Caco-2 (cell line): ENCODE results near the gene SMYD3. TPM values are rescaled to one million over a fixed set of nuclear protein-coding genes. Genes with fewer than 3 reads are reported as not detected.

Experiments
- BruUV-seq: library from RNA; stranded (reverse); fragments of 400-500 nt; replicated peaks from 2 replicates; lab custom pipeline; 2021; lab: Mats Ljungman, UMichigan
- CTCF ChIA-PET: fragments of 300-600 bp; sonication (Branson Sonifier 250); formaldehyde crosslinking; loops from one replicate; lab custom pipeline; 2022; ENCODE audit warnings: antibody characterized with exemption; lab: Charles Lee
- POLR2A ChIA-PET: fragments of 300-600 bp; sonication (Branson Sonifier 250); formaldehyde crosslinking; loops from one replicate; lab custom pipeline; 2022; ENCODE audit warnings: antibody characterized with exemption; lab: Charles Lee
- DNase-seq, 2 experiments: peaks; one replicate each; pipeline versions ENCODE4 v3.0.0 to v3.0.0-alpha.2; 2020 to 2022
- H3K27me3 ChIP-seq: replicated peaks from 2 replicates; pipeline ENCODE4 v1.6.0; 2011; ENCODE audit warnings: low read length; ENCODE audit not compliant: control insufficient read depth, insufficient read depth
- H3K36me3 ChIP-seq: 2 replicates; pipeline ENCODE4 v1.5.1; 2011; ENCODE audit warnings: low read length; ENCODE audit not compliant: control insufficient read depth, insufficient read depth
- H3K4me1 ChIP-seq: fragments of 250-450 bp; sonication (Bioruptor Pico); 2 replicates; pipeline ENCODE4 v1.5.1; 2020; ENCODE audit warnings: mild to moderate bottlenecking
- H3K4me3 ChIP-seq: 2 replicates; pipeline ENCODE4 v1.5.1; 2011; ENCODE audit warnings: low read depth, mild to moderate bottlenecking, control low read depth, low read length
- H3K9me3 ChIP-seq: fragments of 250-450 bp; sonication (Bioruptor Pico); 2 replicates; pipeline ENCODE4 v1.5.1; 2020; ENCODE audit warnings: mild to moderate bottlenecking, moderate library complexity
- H3K27ac Mint-ChIP-seq: one replicate; pipeline ENCODE4 v1.8.0; 2022; ENCODE audit warnings: mixed read lengths; ENCODE audit not compliant: unreplicated experiment
- H3K27me3 Mint-ChIP-seq: one replicate; pipeline ENCODE4 v1.8.0; 2022; ENCODE audit warnings: mixed read lengths; ENCODE audit not compliant: insufficient read depth, unreplicated experiment
- H3K36me3 Mint-ChIP-seq: one replicate; pipeline ENCODE4 v1.8.0; 2022; ENCODE audit warnings: mild to moderate bottlenecking, mixed read lengths; ENCODE audit not compliant: insufficient read depth, unreplicated experiment
- H3K4me1 Mint-ChIP-seq: one replicate; pipeline ENCODE4 v1.8.0; 2022; ENCODE audit warnings: low read depth, mixed read lengths; ENCODE audit not compliant: unreplicated experiment
- H3K4me3 Mint-ChIP-seq: one replicate; pipeline ENCODE4 v1.8.0; 2022; ENCODE audit warnings: mild to moderate bottlenecking, moderate library complexity, mixed read lengths; ENCODE audit not compliant: unreplicated experiment
- H3K9me3 Mint-ChIP-seq: one replicate; pipeline ENCODE4 v1.8.0; 2022; ENCODE audit warnings: mixed read lengths; ENCODE audit not compliant: unreplicated experiment
- intact Hi-C: fragments of 100-400 bp; cut with micrococcal nuclease; formaldehyde crosslinking; loops from one replicate; pipeline ENCODE4 v1.10.0; 2022; ENCODE audit not compliant: unreplicated experiment
- total RNA-seq: library from RNA; stranded (reverse); gene quantifications from 2 replicates; pipeline ENCODE4 v1.2.3, GENCODE V29; 2022
- TF ChIP-seq, protein P1 (sequence below), 2 experiments: fragments of 200-600 bp in 1 of 2; IDR thresholded peaks; 1 replicate in 1 of 2; 2 replicates in 1 of 2; pipeline versions ENCODE4 v1.5.1 to v1.8.0; 2011 to 2022; ENCODE audit warnings: antibody characterized with exemption in 1 of 2, control low read depth in 1 of 2, inconsistent platforms in 1 of 2, low read depth in 1 of 2, low read length in 1 of 2, mild to moderate bottlenecking in 1 of 2, moderate library complexity in 1 of 2; ENCODE audit not compliant: insufficient read depth in 1 of 2, severe bottlenecking in 1 of 2, unreplicated experiment in 1 of 2

Gene SMYD3
- total RNA-seq, 1 experiment from 2014 or later: 33.0 TPM

DNA sequence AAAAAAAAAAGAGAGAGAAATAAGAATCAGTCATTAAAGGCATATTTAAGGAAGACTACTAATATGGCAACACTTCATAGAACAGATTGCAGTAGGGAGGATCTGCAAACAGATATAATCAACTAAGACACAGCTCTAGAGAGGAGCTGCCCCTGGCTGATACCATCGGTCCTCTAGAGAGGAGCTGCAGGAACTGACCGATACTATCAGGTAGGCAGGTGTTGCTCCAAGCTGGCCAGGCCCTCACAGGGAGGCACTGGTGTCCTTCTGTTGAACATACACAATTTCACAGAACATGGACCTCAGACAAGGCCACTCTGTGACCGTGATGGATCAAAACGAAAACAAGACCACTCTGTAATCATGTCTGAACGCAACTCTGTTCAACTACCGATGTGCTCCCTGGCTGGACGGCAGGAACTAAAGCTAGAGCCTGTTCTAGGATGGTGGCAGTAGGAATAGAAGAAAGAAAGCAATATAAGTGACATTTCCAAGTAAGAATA lies 15.5 kb downstream of the SMYD3 start:
- no peaks in the 10 kb centered on the region for H3K27me3 Mint-ChIP-seq
- Histone ChIP-seq H3K4me1 (no peaks in the 10 kb centered on the region), H3K4me3 (no peak overlapping the region), H3K9me3 (no peaks in the 10 kb centered on the region), H3K36me3 (no peaks in the 10 kb centered on the region), H3K27me3 (no peaks in the 10 kb centered on the region)
- H3K36me3 Mint-ChIP-seq: no peaks in the 10 kb centered on the region
- H3K27ac Mint-ChIP-seq: no peak overlapping the region
- BruUV-seq: no TSS peak
- no peaks in the 10 kb centered on the region for H3K9me3 Mint-ChIP-seq
- no peak for DNase-seq
- H3K4me3 Mint-ChIP-seq: no peak overlapping the region
- CTCF ChIA-PET: interaction anchor here (0.7 kb wide), 1 partner anchor 116 kb away, joined by 3 read pairs; no protein-coding TSS in a partner anchor
- TF ChIP-seq, protein P1, sequence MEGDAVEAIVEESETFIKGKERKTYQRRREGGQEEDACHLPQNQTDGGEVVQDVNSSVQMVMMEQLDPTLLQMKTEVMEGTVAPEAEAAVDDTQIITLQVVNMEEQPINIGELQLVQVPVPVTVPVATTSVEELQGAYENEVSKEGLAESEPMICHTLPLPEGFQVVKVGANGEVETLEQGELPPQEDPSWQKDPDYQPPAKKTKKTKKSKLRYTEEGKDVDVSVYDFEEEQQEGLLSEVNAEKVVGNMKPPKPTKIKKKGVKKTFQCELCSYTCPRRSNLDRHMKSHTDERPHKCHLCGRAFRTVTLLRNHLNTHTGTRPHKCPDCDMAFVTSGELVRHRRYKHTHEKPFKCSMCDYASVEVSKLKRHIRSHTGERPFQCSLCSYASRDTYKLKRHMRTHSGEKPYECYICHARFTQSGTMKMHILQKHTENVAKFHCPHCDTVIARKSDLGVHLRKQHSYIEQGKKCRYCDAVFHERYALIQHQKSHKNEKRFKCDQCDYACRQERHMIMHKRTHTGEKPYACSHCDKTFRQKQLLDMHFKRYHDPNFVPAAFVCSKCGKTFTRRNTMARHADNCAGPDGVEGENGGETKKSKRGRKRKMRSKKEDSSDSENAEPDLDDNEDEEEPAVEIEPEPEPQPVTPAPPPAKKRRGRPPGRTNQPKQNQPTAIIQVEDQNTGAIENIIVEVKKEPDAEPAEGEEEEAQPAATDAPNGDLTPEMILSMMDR (IDR thresholded peaks at IDR 0.05; ENCODE audit: insufficient read depth in 1 of 2, low read depth in 1 of 2, low read length in 1 of 2, severe bottlenecking in 1 of 2, unreplicated experiment in 1 of 2): no peak
- no peaks in the 10 kb centered on the region for H3K4me1 Mint-ChIP-seq
- POLR2A ChIA-PET: no interaction called here
- intact Hi-C loops: loop anchor here (1.0 kb wide), 2 partner anchors 40 to 479 kb away; no protein-coding TSS in a partner anchor

DNA sequence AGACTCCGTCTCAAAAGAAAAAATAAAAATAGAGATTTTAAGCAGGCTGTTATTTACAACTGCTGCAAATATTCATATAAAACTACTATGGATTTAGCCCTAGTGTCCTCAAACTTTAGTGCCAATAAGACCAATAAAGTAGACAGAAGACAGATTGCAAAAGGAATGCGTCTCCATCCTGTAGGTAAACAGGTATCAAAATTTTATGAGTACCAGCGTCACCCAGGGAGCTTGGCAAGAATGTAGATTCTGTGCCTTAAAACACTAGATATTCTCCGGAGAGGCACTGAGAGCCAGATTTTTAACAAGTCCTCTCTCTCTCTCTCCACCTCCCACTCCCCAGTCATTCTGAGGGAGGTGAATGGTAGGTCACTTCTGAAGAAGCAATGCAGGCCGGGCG lies 18.4 kb downstream of the SMYD3 start:
- no peak overlapping the region for H3K4me3 Mint-ChIP-seq
- no peaks in the 10 kb centered on the region for H3K27me3 Mint-ChIP-seq
- ChIA-PET POLR2A (no interaction called here), CTCF (no interaction called here)
- H3K4me1 Mint-ChIP-seq: no peaks in the 10 kb centered on the region
- H3K36me3 Mint-ChIP-seq: no peaks in the 10 kb centered on the region
- BruUV-seq: no TSS peak
- no peak overlapping the region for H3K27ac Mint-ChIP-seq
- Histone ChIP-seq H3K4me1 (no peaks in the 10 kb centered on the region), H3K4me3 (no peak overlapping the region), H3K36me3 (no peaks in the 10 kb centered on the region), H3K9me3 (no peaks in the 10 kb centered on the region), H3K27me3 (no peaks in the 10 kb centered on the region)
- no peak for DNase-seq
- H3K9me3 Mint-ChIP-seq: no peaks in the 10 kb centered on the region
- intact Hi-C loops: no loop called here
- TF ChIP-seq, protein P1 (IDR thresholded peaks at IDR 0.05; ENCODE audit: insufficient read depth in 1 of 2, low read depth in 1 of 2, low read length in 1 of 2, severe bottlenecking in 1 of 2, unreplicated experiment in 1 of 2): no peak

- BruUV-seq: no TSS peak
- H3K27me3 ChIP-seq: no peaks in the 10 kb centered on the region
Measured at GRCh38 chr1:246483569-246483933, 23.5 kb downstream of the SMYD3 start.

More at GRCh38 chr1:246483569-246483933, 23.5 kb downstream of the SMYD3 start:
- Mint-ChIP-seq H3K9me3 (no peaks in the 10 kb centered on the region), H3K4me1 (no peaks in the 10 kb centered on the region), H3K27ac (no peak overlapping the region), H3K36me3 (no peaks in the 10 kb centered on the region), H3K4me3 (no peak overlapping the region), H3K27me3 (no peaks in the 10 kb centered on the region)
- H3K4me3 ChIP-seq: no peak overlapping the region
- no peak for DNase-seq
- ChIA-PET POLR2A (no interaction called here), CTCF (no interaction called here)
- TF ChIP-seq, protein P1 (IDR thresholded peaks at IDR 0.05; ENCODE audit: insufficient read depth in 1 of 2, low read depth in 1 of 2, low read length in 1 of 2, severe bottlenecking in 1 of 2, unreplicated experiment in 1 of 2): no peak
- no peaks in the 10 kb centered on the region for H3K36me3 ChIP-seq
- H3K9me3 ChIP-seq: no peaks in the 10 kb centered on the region
- intact Hi-C loops: no loop called here
- H3K4me1 ChIP-seq: no peaks in the 10 kb centered on the region
